Right atrium auricular region (tissue), 2 donors: ENCODE measurements around the gene METTL24. TPM values are rescaled to one million over a fixed set of nuclear protein-coding genes. Genes with fewer than 3 reads are reported as not detected.

Experiments
- DNase-seq: peaks from one replicate; pipeline ENCODE4 v3.0.0-alpha.2; 2019; ENCODE audit warnings: low spot score
- H3K27ac ChIP-seq, 2 donors: fragments of 200-600 bp; sonication (generic); 1 replicate in 1 of 2; 2 replicates in 1 of 2; pipeline ENCODE4 v1.5.1; 2016 to 2019
- H3K27me3 ChIP-seq, 2 donors: fragments of 200-600 bp; sonication (generic); one replicate each; pipeline versions ENCODE4 v1.5.1 to v1.6.0; 2017 to 2019
- H3K36me3 ChIP-seq: fragments of 200-600 bp; sonication (generic); one replicate; pipeline ENCODE4 v1.5.1; 2016
- H3K4me1 ChIP-seq, 2 donors: fragments of 200-600 bp; sonication (generic); one replicate each; pipeline versions ENCODE4 v1.5.1 to v1.6.0; 2017 to 2019
- H3K4me3 ChIP-seq, 2 donors: fragments of 200-600 bp; sonication (generic); 1 replicate in 1 of 2; 2 replicates in 1 of 2; pipeline ENCODE4 v1.5.1; 2017 to 2019; ENCODE audit warnings: mild to moderate bottlenecking in 1 of 2, moderate library complexity in 1 of 2
- H3K9me3 ChIP-seq, 2 donors: fragments of 200-600 bp; sonication (generic); one replicate each; pipeline ENCODE4 v1.5.1; 2019
- total RNA-seq, 2 donors: library from RNA; depleted of rRNA; stranded (reverse); fragments of >200 nt; gene quantifications; one replicate each; pipeline ENCODE4 v1.1.0, GENCODE V29; 2016
- TF ChIP-seq, protein P1 (sequence below), 2 donors: fragments of 200-600 bp; sonication (generic); IDR thresholded peaks; one replicate each; pipeline ENCODE4 v1.5.1; 2019; ENCODE audit warnings: antibody characterized with exemption in 2 of 2

Gene METTL24
- total RNA-seq, 2 donors from 2014 or later, result 1.2 to 1.5 TPM

- TF ChIP-seq, protein P1, sequence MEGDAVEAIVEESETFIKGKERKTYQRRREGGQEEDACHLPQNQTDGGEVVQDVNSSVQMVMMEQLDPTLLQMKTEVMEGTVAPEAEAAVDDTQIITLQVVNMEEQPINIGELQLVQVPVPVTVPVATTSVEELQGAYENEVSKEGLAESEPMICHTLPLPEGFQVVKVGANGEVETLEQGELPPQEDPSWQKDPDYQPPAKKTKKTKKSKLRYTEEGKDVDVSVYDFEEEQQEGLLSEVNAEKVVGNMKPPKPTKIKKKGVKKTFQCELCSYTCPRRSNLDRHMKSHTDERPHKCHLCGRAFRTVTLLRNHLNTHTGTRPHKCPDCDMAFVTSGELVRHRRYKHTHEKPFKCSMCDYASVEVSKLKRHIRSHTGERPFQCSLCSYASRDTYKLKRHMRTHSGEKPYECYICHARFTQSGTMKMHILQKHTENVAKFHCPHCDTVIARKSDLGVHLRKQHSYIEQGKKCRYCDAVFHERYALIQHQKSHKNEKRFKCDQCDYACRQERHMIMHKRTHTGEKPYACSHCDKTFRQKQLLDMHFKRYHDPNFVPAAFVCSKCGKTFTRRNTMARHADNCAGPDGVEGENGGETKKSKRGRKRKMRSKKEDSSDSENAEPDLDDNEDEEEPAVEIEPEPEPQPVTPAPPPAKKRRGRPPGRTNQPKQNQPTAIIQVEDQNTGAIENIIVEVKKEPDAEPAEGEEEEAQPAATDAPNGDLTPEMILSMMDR (IDR thresholded peaks at IDR 0.05), result no peak
- Histone ChIP-seq H3K27me3 (no peaks in the 10 kb centered on the region), H3K36me3 (no peaks in the 10 kb centered on the region), H3K27ac (no peak overlapping the region), H3K4me1 (no peaks in the 10 kb centered on the region), H3K9me3 (no peaks in the 10 kb centered on the region), H3K4me3 (no peak overlapping the region)
- no peak for DNase-seq
These were observed 19.2 kb downstream of the METTL24 start for GRCh38 chr6:110338820-110339470.

DNA sequence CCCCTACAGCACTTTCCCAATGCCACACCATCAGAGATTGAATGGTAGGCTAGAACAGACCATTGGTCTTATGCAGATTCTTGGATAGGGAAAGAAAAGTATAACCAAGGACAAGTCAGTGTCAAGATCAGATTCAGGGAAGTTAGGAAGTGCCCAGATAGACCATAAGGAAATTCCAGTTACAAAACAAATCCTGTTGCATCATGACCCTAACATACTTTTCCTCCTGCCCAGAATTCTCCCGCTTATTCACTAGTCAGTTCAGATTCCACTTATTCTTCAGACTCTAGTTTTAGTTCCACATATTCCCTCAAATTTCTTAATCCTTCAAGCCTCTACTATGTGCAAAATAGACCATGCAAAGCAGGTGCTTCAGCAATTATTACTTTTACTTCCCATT is 20.7 kb downstream of the METTL24 start:
- Histone ChIP-seq H3K9me3 (no peaks in the 10 kb centered on the region), H3K36me3 (no peaks in the 10 kb centered on the region), H3K4me3 (no peak overlapping the region), H3K4me1 (no peaks in the 10 kb centered on the region), H3K27ac (no peak overlapping the region), H3K27me3 (no peaks in the 10 kb centered on the region)
- TF ChIP-seq, protein P1 (IDR thresholded peaks at IDR 0.05), result no peak
- DNase-seq, result no peak

GRCh38 chr6:110334423-110335180 is 23.5 kb downstream of the METTL24 start:
- Histone ChIP-seq H3K36me3 (no peaks in the 10 kb centered on the region), H3K4me1 (no peaks in the 10 kb centered on the region), H3K27me3 (no peaks in the 10 kb centered on the region), H3K4me3 (no peak overlapping the region), H3K9me3 (no peaks in the 10 kb centered on the region), H3K27ac (no peak overlapping the region)
- no peak for DNase-seq
- TF ChIP-seq, protein P1 (IDR thresholded peaks at IDR 0.05), result no peak

- no peaks in the 10 kb centered on the region for H3K9me3 ChIP-seq
- no peak overlapping the region for H3K4me3 ChIP-seq
- H3K4me1 ChIP-seq, result peaks cover 0 to 5% of the 10 kb centered on the region in 2 donors
- no peaks in the 10 kb centered on the region for H3K27me3 ChIP-seq
- TF ChIP-seq, protein P1 (IDR thresholded peaks at IDR 0.05), result no peak
- no peaks in the 10 kb centered on the region for H3K36me3 ChIP-seq
- no peak overlapping the region for H3K27ac ChIP-seq
- DNase-seq, result no peak
These were observed 25.9 kb downstream of the METTL24 start for GRCh38 chr6:110332281-110332680.

GRCh38 chr6:110331816-110332215 is 26.3 kb downstream of the METTL24 start:
- H3K27me3 ChIP-seq, result no peaks in the 10 kb centered on the region
- H3K4me3 ChIP-seq, result no peak overlapping the region
- DNase-seq, result no peak
- no peak overlapping the region for H3K27ac ChIP-seq
- H3K36me3 ChIP-seq, result no peaks in the 10 kb centered on the region
- H3K9me3 ChIP-seq, result no peaks in the 10 kb centered on the region
- TF ChIP-seq, protein P1 (IDR thresholded peaks at IDR 0.05), result no peak
- peaks cover 0 to 5% of the 10 kb centered on the region in 2 donors for H3K4me1 ChIP-seq
